ELF-1 (cell line): ENCODE results near the gene ADAP1.
"Not testable (repeated sequence)": the region's sequence is repeated elsewhere in the genome, so short reads cannot be mapped to it uniquely, and the experiment has no call there.

ENCODE experiments used
- DNase-seq: peaks from one replicate; pipeline ENCODE4 v3.0.0-alpha.2; 2016; ENCODE audit warnings: low read depth, low spot score

The ADAP1 gene

GRCh38 chr7:940599-941408 is 13.7 kb downstream of the ADAP1 start:
- no peak for DNase-seq

GRCh38 chr7:939843-940242 is 14.6 kb downstream of the ADAP1 start:
- no peak for DNase-seq

GRCh38 chr7:938546-939185 is 15.8 kb downstream of the ADAP1 start:
- DNase-seq, result no peak

- DNase-seq, result no peak
These were observed 16.5 kb downstream of the ADAP1 start for GRCh38 chr7:937856-938484.

- no peak for DNase-seq
These were observed 18.0 kb downstream of the ADAP1 start for GRCh38 chr7:936386-937054.

- DNase-seq, result no peak
These were observed 18.6 kb downstream of the ADAP1 start for GRCh38 chr7:935874-936385.

GRCh38 chr7:935164-935873 is 19.2 kb downstream of the ADAP1 start:
- DNase-seq, result no peak

- DNase-seq, result no peak
These were observed 19.9 kb downstream of the ADAP1 start for GRCh38 chr7:934469-935163.

GRCh38 chr7:932651-932975 is 21.9 kb downstream of the ADAP1 start:
- DNase-seq, result no peak

GRCh38 chr7:931871-932650 is 22.4 kb downstream of the ADAP1 start:
- no peak for DNase-seq

- no peak for DNase-seq
These were observed 23.3 kb downstream of the ADAP1 start for GRCh38 chr7:930975-931758.

- DNase-seq, result no peak
These were observed 25.2 kb downstream of the ADAP1 start for GRCh38 chr7:929311-929711.

GRCh38 chr7:927031-927671 is 27.3 kb downstream of the ADAP1 start:
- DNase-seq, result peak; percentile 87

GRCh38 chr7:926061-927030 is 28.1 kb downstream of the ADAP1 start:
- no peak for DNase-seq

GRCh38 chr7:925601-926000 is 28.9 kb downstream of the ADAP1 start:
- no peak for DNase-seq

- no peak for DNase-seq
These were observed 29.8 kb downstream of the ADAP1 start for GRCh38 chr7:924541-925231.

GRCh38 chr7:924042-924441 is 30.4 kb downstream of the ADAP1 start:
- DNase-seq, result not testable (repeated sequence)
